ENCODE measurements around the gene DNAJC16. TPM values are rescaled to one million over a fixed set of nuclear protein-coding genes. Genes with fewer than 3 reads are reported as not detected.
A peak's percentile ranks its signal among the peaks of the same experiment; 100 is the strongest.

Gene DNAJC16
- total RNA-seq, 1 experiment from 2014 or later = 9.2 TPM

DNA sequence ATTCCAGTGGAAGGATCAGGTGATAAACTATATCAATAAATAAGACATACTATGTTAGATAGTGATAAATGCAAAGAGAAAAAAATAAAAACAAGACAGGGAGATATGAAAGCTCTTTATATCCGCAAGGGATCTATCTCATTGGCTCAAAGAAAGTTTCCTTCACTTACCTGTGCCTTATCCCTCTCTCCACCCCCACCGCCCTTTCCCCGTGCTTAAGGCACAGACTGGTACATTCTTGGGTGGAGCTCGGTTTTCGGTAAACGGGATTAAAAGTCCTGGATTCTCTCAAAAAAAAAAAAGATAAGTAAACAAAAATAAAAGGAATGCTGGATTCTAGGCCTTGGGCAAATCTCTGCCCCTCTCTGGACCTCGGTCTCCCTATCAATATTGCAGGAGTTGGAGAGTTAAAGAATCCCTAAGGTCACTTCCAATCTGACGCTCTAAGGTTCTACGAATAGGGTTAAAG, 593 bp upstream of the DNAJC16 start:
- no peaks in the 10 kb centered on the region for H3K9me3 ChIP-seq (ENCODE audit: low read length)
- H3K4me1 ChIP-seq (ENCODE audit: insufficient read depth, low read length) = peaks cover 25% of the 10 kb centered on the region
- intact Hi-C loops (cut with micrococcal nuclease) = loop anchor here (2.0 kb wide), 1 partner anchor 93 kb away; no protein-coding TSS in a partner anchor
- CTCF ChIA-PET = no interaction called here
- H3K4me3 ChIP-seq (ENCODE audit: low read length) = peak overlapping the region; percentile 92
- no TSS peak for BruUV-seq (replicated peaks)
- H2AFZ ChIP-seq (ENCODE audit: low read length) = peak overlapping the region; percentile 90
- no peaks in the 10 kb centered on the region for H3K9me2 ChIP-seq (replicated peaks; ENCODE audit: low read length)
- H3K9ac ChIP-seq (ENCODE audit: low read length) = peak overlapping the region; percentile 56; the same call in 1 of the 2 replicates
- POLR2A ChIA-PET (ENCODE audit: unreplicated experiment) = no interaction called here
- ATAC-seq (no peak), DNase-seq (no peak)
- H3F3A ChIP-seq (ENCODE audit: low read length, unreplicated experiment) = no peaks in the 10 kb centered on the region
- peaks cover 39% of the 10 kb centered on the region for H3K79me2 ChIP-seq (ENCODE audit: low read length)
- no peaks in the 10 kb centered on the region for H4K20me1 ChIP-seq (ENCODE audit: low read length)
- peak overlapping the region; percentile 30 for H3K27ac ChIP-seq (ENCODE audit: low read length)
- H3K36me3 ChIP-seq (ENCODE audit: low read depth, low read length) = no peaks in the 10 kb centered on the region
- peak overlapping the region; percentile 96 for H3K4me2 ChIP-seq (ENCODE audit: low read length)
- H3K27me3 ChIP-seq (ENCODE audit: low read length) = no peaks in the 10 kb centered on the region
- TF ChIP-seq EZH2 (IDR thresholded peaks at IDR 0.05; ENCODE audit: low read length, unreplicated experiment) = no peak
- TF ChIP-seq, protein P1, sequence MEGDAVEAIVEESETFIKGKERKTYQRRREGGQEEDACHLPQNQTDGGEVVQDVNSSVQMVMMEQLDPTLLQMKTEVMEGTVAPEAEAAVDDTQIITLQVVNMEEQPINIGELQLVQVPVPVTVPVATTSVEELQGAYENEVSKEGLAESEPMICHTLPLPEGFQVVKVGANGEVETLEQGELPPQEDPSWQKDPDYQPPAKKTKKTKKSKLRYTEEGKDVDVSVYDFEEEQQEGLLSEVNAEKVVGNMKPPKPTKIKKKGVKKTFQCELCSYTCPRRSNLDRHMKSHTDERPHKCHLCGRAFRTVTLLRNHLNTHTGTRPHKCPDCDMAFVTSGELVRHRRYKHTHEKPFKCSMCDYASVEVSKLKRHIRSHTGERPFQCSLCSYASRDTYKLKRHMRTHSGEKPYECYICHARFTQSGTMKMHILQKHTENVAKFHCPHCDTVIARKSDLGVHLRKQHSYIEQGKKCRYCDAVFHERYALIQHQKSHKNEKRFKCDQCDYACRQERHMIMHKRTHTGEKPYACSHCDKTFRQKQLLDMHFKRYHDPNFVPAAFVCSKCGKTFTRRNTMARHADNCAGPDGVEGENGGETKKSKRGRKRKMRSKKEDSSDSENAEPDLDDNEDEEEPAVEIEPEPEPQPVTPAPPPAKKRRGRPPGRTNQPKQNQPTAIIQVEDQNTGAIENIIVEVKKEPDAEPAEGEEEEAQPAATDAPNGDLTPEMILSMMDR (conservative IDR thresholded peaks at IDR 0.05; ENCODE audit: low read depth, low read length) = no peak
- TF ChIP-seq EZH2phosphoT487 (IDR thresholded peaks at IDR 0.05; ENCODE audit: borderline replicate concordance, low read length) = no peak

DNA sequence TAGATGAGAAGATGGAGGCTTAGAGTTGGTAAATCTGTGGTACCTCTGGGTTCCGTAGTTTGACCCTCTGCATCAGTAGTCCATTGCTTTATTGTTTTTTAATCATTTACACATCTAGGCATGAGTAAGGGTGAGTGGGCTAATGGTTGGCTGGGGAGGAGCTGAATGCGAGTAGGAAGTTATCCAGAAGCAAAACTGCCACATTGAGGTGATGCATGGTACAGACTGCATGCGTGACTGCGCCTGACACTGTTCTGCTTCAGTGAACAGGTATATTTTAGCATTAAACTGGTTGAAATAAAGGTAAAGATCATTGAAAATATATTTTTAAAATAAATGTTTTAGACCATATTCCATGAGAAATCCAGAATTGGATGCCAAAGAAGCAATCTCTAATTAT, 4.4 kb downstream of the DNAJC16 start:
- intact Hi-C loops (cut with micrococcal nuclease) = no loop called here
- Histone ChIP-seq H3K79me2 (ENCODE audit: low read length) (peaks cover 24% of the 10 kb centered on the region), H3K4me2 (ENCODE audit: low read length) (no peak overlapping the region), H3K4me3 (ENCODE audit: low read length) (no peak overlapping the region), H3F3A (ENCODE audit: low read length, unreplicated experiment) (no peaks in the 10 kb centered on the region), H3K27ac (ENCODE audit: low read length) (no peak overlapping the region), H3K9me2 (replicated peaks; ENCODE audit: low read length) (no peaks in the 10 kb centered on the region), H3K36me3 (ENCODE audit: low read depth, low read length) (no peaks in the 10 kb centered on the region; the same call in 1 of the 2 replicates), H3K4me1 (ENCODE audit: insufficient read depth, low read length) (peaks cover 11% of the 10 kb centered on the region), H4K20me1 (ENCODE audit: low read length) (no peaks in the 10 kb centered on the region), H3K27me3 (ENCODE audit: low read length) (no peaks in the 10 kb centered on the region), H3K9ac (ENCODE audit: low read length) (no peak overlapping the region), H3K9me3 (ENCODE audit: low read length) (no peaks in the 10 kb centered on the region), H2AFZ (ENCODE audit: low read length) (no peak overlapping the region)
- TF ChIP-seq EZH2phosphoT487 (IDR thresholded peaks at IDR 0.05; ENCODE audit: borderline replicate concordance, low read length) = no peak
- TF ChIP-seq EZH2 (IDR thresholded peaks at IDR 0.05; ENCODE audit: low read length, unreplicated experiment) = no peak
- TF ChIP-seq, protein P1 (conservative IDR thresholded peaks at IDR 0.05; ENCODE audit: low read depth, low read length) = no peak
- ATAC-seq (no peak), DNase-seq (no peak)
- CTCF ChIA-PET = no interaction called here
- POLR2A ChIA-PET (ENCODE audit: unreplicated experiment) = no interaction called here
- no TSS peak for BruUV-seq (replicated peaks)

DNA sequence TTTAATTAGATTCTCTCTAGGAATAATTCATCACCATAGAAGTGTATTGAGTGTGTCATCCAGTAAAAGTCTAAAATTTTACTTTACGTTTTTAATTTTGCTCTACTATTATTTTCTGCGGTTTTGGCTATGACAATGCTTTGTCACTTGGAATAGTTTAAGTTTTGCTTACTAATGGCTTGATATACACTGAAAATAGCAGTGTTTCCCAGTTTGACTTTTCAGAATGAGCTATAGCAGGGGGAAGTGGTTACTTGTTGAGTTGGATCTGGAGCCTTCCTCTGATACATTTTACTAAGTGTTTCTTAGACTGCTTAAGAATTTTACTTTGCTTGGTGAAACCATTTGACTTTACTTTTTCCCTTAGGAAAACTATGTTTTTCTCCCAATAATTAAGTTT, 5.0 kb downstream of the DNAJC16 start:
- no TSS peak for BruUV-seq (replicated peaks)
- H3K4me2 ChIP-seq (ENCODE audit: low read length) = no peak overlapping the region
- H3K27me3 ChIP-seq (ENCODE audit: low read length) = no peaks in the 10 kb centered on the region
- H4K20me1 ChIP-seq (ENCODE audit: low read length) = no peaks in the 10 kb centered on the region
- intact Hi-C loops (cut with micrococcal nuclease) = no loop called here
- no peak overlapping the region for H3K9ac ChIP-seq (ENCODE audit: low read length)
- ChIA-PET POLR2A (ENCODE audit: unreplicated experiment) (no interaction called here), CTCF (no interaction called here)
- H3K79me2 ChIP-seq (ENCODE audit: low read length) = peaks cover 24% of the 10 kb centered on the region
- H3K4me1 ChIP-seq (ENCODE audit: insufficient read depth, low read length) = peaks cover 8% of the 10 kb centered on the region
- TF ChIP-seq, protein P1 (conservative IDR thresholded peaks at IDR 0.05; ENCODE audit: low read depth, low read length) = no peak
- TF ChIP-seq EZH2 (IDR thresholded peaks at IDR 0.05; ENCODE audit: low read length, unreplicated experiment) (no peak), EZH2phosphoT487 (IDR thresholded peaks at IDR 0.05; ENCODE audit: borderline replicate concordance, low read length) (no peak)
- no peaks in the 10 kb centered on the region for H3K9me2 ChIP-seq (replicated peaks; ENCODE audit: low read length)
- H3K9me3 ChIP-seq (ENCODE audit: low read length) = no peaks in the 10 kb centered on the region
- DNase-seq (no peak), ATAC-seq (no peak)
- no peak overlapping the region for H2AFZ ChIP-seq (ENCODE audit: low read length)
- no peaks in the 10 kb centered on the region for H3F3A ChIP-seq (ENCODE audit: low read length, unreplicated experiment)
- peaks cover 4% of the 10 kb centered on the region; the same call in 1 of the 2 replicates for H3K36me3 ChIP-seq (ENCODE audit: low read depth, low read length)
- H3K4me3 ChIP-seq (ENCODE audit: low read length) = no peak overlapping the region
- H3K27ac ChIP-seq (ENCODE audit: low read length) = no peak overlapping the region

Data from PC-3 (cell line).